Measurements from ENCODE around the gene CITED4.

- TF ChIP-seq TCF4 (CRISPR knock-in tag; IDR thresholded peaks at IDR 0.05; ENCODE audit: borderline replicate concordance) (no peak), ARNTL (CRISPR knock-in tag; IDR thresholded peaks at IDR 0.05; ENCODE audit: borderline replicate concordance, low read depth) (no peak), TOX (CRISPR knock-in tag; IDR thresholded peaks at IDR 0.05; ENCODE audit: borderline replicate concordance) (no peak), ZFP3 (CRISPR knock-in tag; IDR thresholded peaks at IDR 0.05) (no peak), ZFP30 (CRISPR knock-in tag; IDR thresholded peaks at IDR 0.05) (no peak), PATZ1 (CRISPR knock-in tag; IDR thresholded peaks at IDR 0.05; ENCODE audit: borderline replicate concordance) (no peak)
Observed at GRCh38 chr1:40818264-40818961, 43.8 kb downstream of the CITED4 start.
